Mucosa of stomach (tissue), 1 donor: ENCODE results near the gene RASSF7.

Source experiments
- H3K27me3 ChIP-seq: one replicate; pipeline ENCODE4 v1.7.0; 2013; ENCODE audit warnings: mild to moderate bottlenecking, low read length; ENCODE audit not compliant: control insufficient read depth, insufficient read depth
- H3K36me3 ChIP-seq: one replicate; pipeline ENCODE4 v1.7.0; 2013; ENCODE audit warnings: low read length; ENCODE audit not compliant: control insufficient read depth, insufficient read depth
- H3K4me1 ChIP-seq: one replicate; pipeline ENCODE4 v1.7.0; 2013; ENCODE audit warnings: mild to moderate bottlenecking, low read length; ENCODE audit not compliant: control insufficient read depth, insufficient read depth
- H3K4me3 ChIP-seq: one replicate; pipeline ENCODE4 v1.7.0; 2013; ENCODE audit warnings: low read length
- H3K9ac ChIP-seq: one replicate; pipeline ENCODE4 v1.7.0; 2013; ENCODE audit warnings: mild to moderate bottlenecking, low read length, moderate library complexity
- H3K9me3 ChIP-seq: one replicate; pipeline ENCODE4 v1.7.0; 2013; ENCODE audit warnings: mild to moderate bottlenecking, low read length, moderate library complexity; ENCODE audit not compliant: control insufficient read depth
- donor health status: Pancreatic carcinoma.

The RASSF7 gene

GRCh38 chr11:550021-550745 lies 10.6 kb upstream of the RASSF7 start:
- Histone ChIP-seq H3K27me3 (peaks cover 19% of the 10 kb centered on the region), H3K9ac (no peak overlapping the region), H3K4me1 (peaks cover 13% of the 10 kb centered on the region), H3K4me3 (no peak overlapping the region), H3K9me3 (no peaks in the 10 kb centered on the region), H3K36me3 (no peaks in the 10 kb centered on the region)

GRCh38 chr11:550746-551085 lies 10.1 kb upstream of the RASSF7 start:
- Histone ChIP-seq H3K9me3 (no peaks in the 10 kb centered on the region), H3K36me3 (no peaks in the 10 kb centered on the region), H3K27me3 (peaks cover 24% of the 10 kb centered on the region), H3K9ac (no peak overlapping the region), H3K4me1 (peaks cover 13% of the 10 kb centered on the region), H3K4me3 (no peak overlapping the region)

DNA sequence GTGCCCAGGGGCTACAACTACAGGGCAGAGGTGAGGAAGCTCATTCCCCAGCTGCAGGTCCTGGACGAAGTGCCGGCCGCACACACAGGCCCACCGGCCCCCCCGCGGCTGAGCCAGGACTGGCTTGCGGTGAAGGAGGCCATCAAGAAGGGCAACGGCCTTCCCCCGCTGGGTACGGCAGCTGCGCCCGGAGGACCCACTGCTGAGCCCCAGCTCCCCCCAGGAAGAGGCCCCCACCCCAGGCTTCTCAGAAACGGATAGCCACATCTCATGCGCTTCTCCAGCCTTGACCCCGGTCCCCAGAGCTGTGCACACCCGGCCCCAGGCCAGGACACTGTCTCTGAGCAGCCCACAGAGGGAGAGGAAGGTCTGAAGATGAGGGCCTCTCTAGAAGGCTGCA lies 9.6 kb upstream of the RASSF7 start:
- peaks cover 13% of the 10 kb centered on the region for H3K4me1 ChIP-seq
- peaks cover 27% of the 10 kb centered on the region for H3K27me3 ChIP-seq
- no peak overlapping the region for H3K9ac ChIP-seq
- H3K4me3 ChIP-seq, result no peak overlapping the region
- H3K36me3 ChIP-seq, result no peaks in the 10 kb centered on the region
- H3K9me3 ChIP-seq, result no peaks in the 10 kb centered on the region

DNA sequence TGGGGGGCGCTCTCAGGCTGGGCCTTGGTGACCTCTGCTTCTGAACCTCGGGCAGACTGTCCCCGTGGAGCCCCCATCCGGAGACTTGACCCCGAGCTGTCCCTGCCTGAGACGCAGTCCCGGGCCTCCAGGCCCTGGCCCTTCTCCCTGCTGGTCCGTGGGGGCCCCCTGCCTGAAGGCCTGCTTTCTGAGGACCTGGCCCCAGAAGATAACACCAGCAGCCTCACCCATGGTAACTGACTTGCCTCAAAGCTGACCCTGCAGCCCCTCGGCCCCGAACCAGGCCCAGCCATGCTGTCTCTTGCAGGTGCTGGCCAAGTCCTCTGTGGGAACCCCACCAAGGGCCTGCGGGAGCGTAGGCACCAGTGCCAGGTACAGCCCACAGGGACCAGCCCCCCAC lies 9.2 kb upstream of the RASSF7 start:
- Histone ChIP-seq H3K4me1 (peaks cover 13% of the 10 kb centered on the region), H3K27me3 (peaks cover 30% of the 10 kb centered on the region)

DNA sequence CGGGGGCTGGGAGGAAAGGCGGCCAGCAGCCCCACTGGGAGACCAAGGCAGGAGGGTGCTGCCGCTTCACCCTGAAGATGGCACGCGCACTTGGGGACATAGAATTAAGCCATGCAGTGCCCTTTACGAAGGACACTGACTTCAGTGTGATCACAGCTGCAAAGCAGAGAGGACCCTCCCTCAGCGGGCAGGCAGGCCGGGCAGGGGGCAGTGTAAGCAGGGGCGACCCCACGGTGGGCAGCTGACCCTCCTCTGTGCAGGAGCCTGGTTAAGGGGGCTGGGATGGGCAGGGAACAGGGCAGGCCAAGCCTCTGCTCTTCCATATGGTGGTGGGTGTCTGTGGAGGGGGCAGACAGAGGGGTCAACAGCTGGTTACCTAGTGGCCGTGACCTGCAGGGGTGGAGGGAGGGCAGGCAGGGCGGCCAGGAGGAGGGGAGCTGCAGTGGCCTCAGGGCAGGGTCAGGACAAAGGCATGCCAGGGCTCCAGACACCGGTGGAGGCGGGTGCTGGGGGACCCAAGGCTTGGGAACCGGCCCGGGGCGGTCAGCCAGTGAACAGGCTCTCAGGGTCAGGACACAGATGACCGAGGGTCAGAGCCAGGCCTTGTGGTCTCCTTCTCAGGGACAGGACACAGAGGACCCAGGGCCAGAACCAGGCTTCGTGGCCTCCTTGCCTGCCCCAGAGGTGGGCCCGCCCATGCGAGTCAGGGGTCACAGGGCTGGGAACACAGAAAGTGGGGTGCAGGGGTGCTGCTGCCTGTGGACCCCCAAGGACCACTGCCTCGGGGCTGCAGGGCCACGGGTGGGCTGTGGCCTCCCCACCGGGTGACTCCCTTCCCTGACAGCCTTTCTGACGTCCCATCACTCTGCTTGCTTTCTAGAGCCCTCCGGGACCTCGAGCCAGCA lies 7.4 kb upstream of the RASSF7 start:
- Histone ChIP-seq H3K9me3 (no peaks in the 10 kb centered on the region), H3K36me3 (no peaks in the 10 kb centered on the region), H3K4me1 (peaks cover 13% of the 10 kb centered on the region), H3K27me3 (peaks cover 34% of the 10 kb centered on the region), H3K4me3 (no peak overlapping the region), H3K9ac (no peak overlapping the region)

More for the DNA sequence above, 9.2 kb upstream of the RASSF7 start:
- no peaks in the 10 kb centered on the region for H3K9me3 ChIP-seq
- no peak overlapping the region for H3K9ac ChIP-seq
- no peaks in the 10 kb centered on the region for H3K36me3 ChIP-seq
- no peak overlapping the region for H3K4me3 ChIP-seq

DNA sequence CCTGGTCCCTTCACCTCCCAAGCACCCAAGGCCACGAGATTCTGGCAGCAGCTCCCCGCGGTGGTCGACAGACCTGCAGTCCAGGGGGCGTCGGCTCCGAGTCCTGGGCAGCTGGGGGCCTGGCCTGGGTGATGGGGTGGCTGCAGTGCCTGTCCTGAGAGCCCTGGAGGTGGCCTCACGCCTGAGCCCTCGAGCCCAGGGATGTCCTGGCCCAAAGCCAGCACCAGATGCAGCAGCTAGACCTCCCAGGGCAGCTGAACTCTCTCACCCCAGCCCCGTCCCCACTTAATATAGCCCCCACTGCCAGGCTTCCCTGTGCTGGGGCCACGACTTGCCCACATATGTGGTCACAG lies 6.8 kb upstream of the RASSF7 start:
- H3K9ac ChIP-seq, result no peak overlapping the region
- peaks cover 34% of the 10 kb centered on the region for H3K27me3 ChIP-seq
- H3K4me3 ChIP-seq, result no peak overlapping the region
- H3K36me3 ChIP-seq, result no peaks in the 10 kb centered on the region
- H3K9me3 ChIP-seq, result no peaks in the 10 kb centered on the region
- H3K4me1 ChIP-seq, result peaks cover 17% of the 10 kb centered on the region

- Histone ChIP-seq H3K4me1 (peaks cover 24% of the 10 kb centered on the region), H3K9ac (no peak overlapping the region), H3K27me3 (peaks cover 39% of the 10 kb centered on the region), H3K36me3 (no peaks in the 10 kb centered on the region), H3K9me3 (no peaks in the 10 kb centered on the region), H3K4me3 (no peak overlapping the region)
These were observed 6.1 kb upstream of the RASSF7 start for GRCh38 chr11:554428-555226.

GRCh38 chr11:555227-555779 lies 5.5 kb upstream of the RASSF7 start:
- Histone ChIP-seq H3K9ac (no peak overlapping the region), H3K36me3 (no peaks in the 10 kb centered on the region), H3K9me3 (no peaks in the 10 kb centered on the region), H3K27me3 (peaks cover 41% of the 10 kb centered on the region), H3K4me1 (peaks cover 30% of the 10 kb centered on the region), H3K4me3 (no peak overlapping the region)

- H3K36me3 ChIP-seq, result no peaks in the 10 kb centered on the region
- peaks cover 41% of the 10 kb centered on the region for H3K27me3 ChIP-seq
- H3K9me3 ChIP-seq, result no peaks in the 10 kb centered on the region
- H3K4me3 ChIP-seq, result no peak overlapping the region
- peaks cover 31% of the 10 kb centered on the region for H3K4me1 ChIP-seq
- no peak overlapping the region for H3K9ac ChIP-seq
These were observed 4.7 kb upstream of the RASSF7 start for GRCh38 chr11:555780-556661.

GRCh38 chr11:556662-557256 lies 4.0 kb upstream of the RASSF7 start:
- Histone ChIP-seq H3K27me3 (peaks cover 41% of the 10 kb centered on the region), H3K9me3 (no peaks in the 10 kb centered on the region), H3K4me3 (no peak overlapping the region), H3K4me1 (peaks cover 36% of the 10 kb centered on the region), H3K9ac (no peak overlapping the region), H3K36me3 (no peaks in the 10 kb centered on the region)
